NCI-H146 treated with DMSO at 0.1 percent for 48 hours (cell line): ENCODE data around the gene RNFT1.
A peak's percentile ranks its signal among the peaks of the same experiment; 100 is the strongest.
"Not testable (repeated sequence)": the region's sequence is repeated elsewhere in the genome, so short reads cannot be mapped to it uniquely, and the experiment has no call there.

Source experiments
- DNase-seq: peaks from one replicate; lab custom pipeline; 2025; ENCODE audit not compliant: unreplicated experiment; lab: John Stamatoyannopoulos, UW

Gene RNFT1

GRCh38 chr17:59930121-59930520 lies 34.4 kb downstream of the RNFT1 start:
- DNase-seq: not testable (repeated sequence)

GRCh38 chr17:59920637-59921036 lies 43.9 kb downstream of the RNFT1 start:
- DNase-seq: not testable (repeated sequence)

GRCh38 chr17:59916446-59916845 lies 48.1 kb downstream of the RNFT1 start:
- DNase-seq: no peak

- peak; percentile 18 for DNase-seq
These were observed 50.2 kb downstream of the RNFT1 start for GRCh38 chr17:59914274-59914854.

- no peak for DNase-seq
These were observed 57.1 kb downstream of the RNFT1 start for GRCh38 chr17:59907467-59907866.

GRCh38 chr17:59903455-59903854 lies 61.1 kb downstream of the RNFT1 start:
- DNase-seq: no peak
